A549 (cell line): ENCODE data around the gene ABCA2. TPM values are rescaled to one million over a fixed set of nuclear protein-coding genes. Genes with fewer than 3 reads are reported as not detected.

Experiments
- ATAC-seq, 2 experiments: fragments of 200-7000 bp in 1 of 2; fragments of >200 bp in 1 of 2; cut with Nextera tagmentation in 1 of 2; cut with Tn5 transposase in 1 of 2; 3 replicates each; pipeline versions ENCODE4 v1.8.0 to v1.9.1; 2018 to 2020; ENCODE audit warnings: mild to moderate bottlenecking in 1 of 2, moderate library complexity in 1 of 2
- CTCF ChIA-PET: fragments of 300-600 bp; sonication (Branson Sonifier 250); formaldehyde crosslinking; extraction: SDS; loops from one replicate; lab custom pipeline; 2021; ENCODE audit warnings: antibody characterized with exemption, inconsistent platforms; lab: Yijun Ruan, JAX
- POLR2A ChIA-PET: fragments of 350-600 bp; formaldehyde crosslinking; extraction: SDS; loops from one replicate; lab custom pipeline; 2021; ENCODE audit warnings: antibody characterized with exemption, inconsistent platforms; lab: Yijun Ruan, JAX
- DNase-seq, 2 experiments: peaks; one replicate each; pipeline versions ENCODE4 v3.0.0 to v3.0.0-alpha.2; 2011 to 2016; ENCODE audit warnings: low read depth in 1 of 2, low spot score in 1 of 2
- FAIRE-seq: peaks from 2 replicates; lab custom pipeline; 2011; peaks lifted over from hg19 to GRCh38; lab: Jason Lieb, UNC
- H3K27ac ChIP-seq, 2 experiments: fragments of >200 bp; sonication (Bioruptor Twin); formaldehyde crosslinking; 3 replicates each; pipeline ENCODE4 v1.5.1; 2016 to 2017
- H3K4me1 ChIP-seq: fragments of >200 bp; sonication (Bioruptor Twin); formaldehyde crosslinking; 3 replicates; pipeline ENCODE4 v1.6.1; 2016
- H3K4me2 ChIP-seq: fragments of >200 bp; sonication (Bioruptor Twin); formaldehyde crosslinking; 3 replicates; pipeline ENCODE4 v1.6.1; 2016
- H3K4me3 ChIP-seq: fragments of >200 bp; sonication (Bioruptor Twin); formaldehyde crosslinking; 3 replicates; pipeline ENCODE4 v1.5.1; 2016
- H3K9me3 ChIP-seq: fragments of >200 bp; sonication (Bioruptor Twin); formaldehyde crosslinking; 3 replicates; pipeline ENCODE4 v1.6.1; 2016
- CBX2 ChIP-seq: fragments of 200-600 bp; sonication (generic); IDR thresholded peaks from 2 replicates; pipeline ENCODE4 v1.6.1; 2016; ENCODE audit warnings: low read depth, mild to moderate bottlenecking, borderline replicate concordance
- CBX8 ChIP-seq: fragments of 200-600 bp; sonication (generic); IDR thresholded peaks from 2 replicates; pipeline ENCODE4 v1.6.1; 2016
- CEBPB ChIP-seq, 2 experiments: fragments of >200 bp in 1 of 2; sonication (Bioruptor Twin) in 1 of 2; formaldehyde crosslinking in 1 of 2; IDR thresholded peaks; 2 replicates each; pipeline ENCODE4 v1.6.1; 2012 to 2016
- CHD2 ChIP-seq: fragments of 150-350 bp; IDR thresholded peaks from 2 replicates; pipeline ENCODE4 v1.6.1; 2014; ENCODE audit warnings: low read length; ENCODE audit not compliant: partially characterized antibody
- EHF ChIP-seq: fragments of 250-450 bp; sonication (Bioruptor Pico); IDR thresholded peaks from 2 replicates; pipeline ENCODE4 v1.5.0; 2020; ENCODE audit warnings: mild to moderate bottlenecking
- ESRRA ChIP-seq: fragments of 150-350 bp; IDR thresholded peaks from 2 replicates; pipeline ENCODE4 v1.6.1; 2014; ENCODE audit warnings: mild to moderate bottlenecking, low read length, borderline replicate concordance
- GATA3 ChIP-seq: IDR thresholded peaks from 2 replicates; pipeline ENCODE4 v1.6.1; 2012; ENCODE audit warnings: borderline replicate concordance
- HEYL ChIP-seq: fragments of 250-450 bp; sonication (Bioruptor Pico); IDR thresholded peaks from 2 replicates; pipeline ENCODE4 v1.8.0; 2021; ENCODE audit warnings: mild to moderate bottlenecking, moderate library complexity
- HOXB13 ChIP-seq: fragments of 250-450 bp; sonication (Bioruptor Pico); IDR thresholded peaks from 2 replicates; pipeline ENCODE4 v1.5.0; 2020; ENCODE audit warnings: low read depth, mild to moderate bottlenecking, moderate library complexity
- JUN ChIP-seq, 2 experiments: fragments of >200 bp; sonication (Bioruptor Twin); formaldehyde crosslinking; IDR thresholded peaks; 2 replicates in 1 of 2; 3 replicates in 1 of 2; pipeline ENCODE4 v1.6.1; 2016 to 2017
- JUNB ChIP-seq: fragments of >200 bp; sonication (Bioruptor Twin); formaldehyde crosslinking; IDR thresholded peaks from 2 replicates; pipeline ENCODE4 v1.6.1; 2016
- KDM1A ChIP-seq: fragments of 200-600 bp; sonication (generic); IDR thresholded peaks from 2 replicates; pipeline ENCODE4 v1.6.1; 2016; ENCODE audit warnings: low read depth, mild to moderate bottlenecking
- KDM5A ChIP-seq: fragments of 200-600 bp; sonication (generic); IDR thresholded peaks from 2 replicates; pipeline ENCODE4 v1.6.1; 2016; ENCODE audit warnings: antibody characterized with exemption, mild to moderate bottlenecking
- MYC ChIP-seq: IDR thresholded peaks from 2 replicates; pipeline ENCODE4 v1.6.1; 2012; ENCODE audit warnings: mild to moderate bottlenecking, inconsistent platforms, low read length, improper control_type of control experiment, borderline replicate concordance
- NPAS2 ChIP-seq: fragments of 250-450 bp; sonication (Bioruptor Pico); IDR thresholded peaks from 2 replicates; pipeline ENCODE4 v1.8.0; 2022; ENCODE audit warnings: mild to moderate bottlenecking, moderate library complexity, borderline replicate concordance
- NR3C1 ChIP-seq: fragments of >200 bp; sonication (Bioruptor Twin); formaldehyde crosslinking; IDR thresholded peaks from 3 replicates; pipeline ENCODE4 v1.6.1; 2017
- RAD21 ChIP-seq, 2 experiments: fragments of >200 bp in 1 of 2; sonication (Bioruptor Twin) in 1 of 2; formaldehyde crosslinking in 1 of 2; IDR thresholded peaks in 1 of 2; conservative IDR thresholded peaks in 1 of 2; 2 replicates in 1 of 2; 3 replicates in 1 of 2; pipeline ENCODE4 v1.6.1; 2012 to 2018; ENCODE audit warnings: inconsistent platforms in 1 of 2
- RCOR1 ChIP-seq: fragments of 150-350 bp; IDR thresholded peaks from 2 replicates; pipeline ENCODE4 v1.6.1; 2014; ENCODE audit warnings: antibody characterized with exemption, low read length, low read depth
- RFX5 ChIP-seq: fragments of 450-650 bp; IDR thresholded peaks from 2 replicates; pipeline ENCODE4 v1.7.1; 2014; ENCODE audit warnings: antibody characterized with exemption, mild to moderate bottlenecking, moderate library complexity
- SREBF2 ChIP-seq: fragments of 450-650 bp; IDR thresholded peaks from 2 replicates; pipeline ENCODE4 v1.6.1; 2014; ENCODE audit warnings: mild to moderate bottlenecking, moderate library complexity
- TFCP2L1 ChIP-seq: fragments of 250-450 bp; sonication (Bioruptor Pico); IDR thresholded peaks from 2 replicates; pipeline ENCODE4 v1.5.0; 2021; ENCODE audit warnings: mild to moderate bottlenecking
- TP53 ChIP-seq: fragments of 250-450 bp; sonication (Bioruptor Pico); IDR thresholded peaks from 2 replicates; pipeline ENCODE4 v1.5.0; 2021; ENCODE audit warnings: mild to moderate bottlenecking, moderate library complexity
- ZNF302 ChIP-seq: fragments of 250-450 bp; sonication (Bioruptor Pico); IDR thresholded peaks from 2 replicates; pipeline ENCODE4 v1.9.0; 2021; ENCODE audit warnings: inconsistent platforms, mild to moderate bottlenecking, moderate library complexity
- WGBS: methylation state at CpG from one replicate; pipeline ENCODE4 v1.1.6; 2017; ENCODE audit errors: missing lambda C conversion rate; 5-methylcytosine and 5-hydroxymethylcytosine counted together
- polyA plus RNA-seq, 4 experiments: library from polyadenylated mRNA; depleted of rRNA in 3 of 4; stranded (reverse); fragments of >200 nt; fragmentation: RNase III in 1 of 4; extraction: RNeasy Plus Mini Kit Qiagen cat#74134 plus additional on column Dnase treatment in 1 of 4; gene quantifications; 2 replicates in 3 of 4; 3 replicates in 1 of 4; pipeline ENCODE4 v1.2.3, GENCODE V29; 2011 to 2017
- TF ChIP-seq, protein P1 (sequence below): fragments of >200 bp; sonication (Bioruptor Twin); formaldehyde crosslinking; IDR thresholded peaks from 3 replicates; pipeline ENCODE4 v1.5.1; 2016
- TF ChIP-seq, protein P2 (sequence below): fragments of 250-450 bp; sonication (Bioruptor Pico); IDR thresholded peaks from 2 replicates; pipeline ENCODE4 v1.5.0; 2020; ENCODE audit warnings: low read depth, mild to moderate bottlenecking, moderate library complexity
- TF ChIP-seq, protein P3 (sequence below): fragments of >200 bp; sonication (Bioruptor Twin); formaldehyde crosslinking; IDR thresholded peaks from 2 replicates; pipeline ENCODE4 v1.6.1; 2016
- TF ChIP-seq, protein P4 (sequence below): fragments of 450-650 bp; IDR thresholded peaks from 2 replicates; pipeline ENCODE4 v1.6.1; 2014; ENCODE audit warnings: antibody characterized with exemption
- TF ChIP-seq, protein P5 (sequence below): fragments of 150-350 bp; IDR thresholded peaks from 2 replicates; pipeline ENCODE4 v1.6.1; 2014; ENCODE audit warnings: low read depth, mild to moderate bottlenecking, low read length

ABCA2 gene
- polyA plus RNA-seq, 2 of the 4 experiments (the other 2 are of a cell fraction) = 8.3 to 24.7 TPM

DNA sequence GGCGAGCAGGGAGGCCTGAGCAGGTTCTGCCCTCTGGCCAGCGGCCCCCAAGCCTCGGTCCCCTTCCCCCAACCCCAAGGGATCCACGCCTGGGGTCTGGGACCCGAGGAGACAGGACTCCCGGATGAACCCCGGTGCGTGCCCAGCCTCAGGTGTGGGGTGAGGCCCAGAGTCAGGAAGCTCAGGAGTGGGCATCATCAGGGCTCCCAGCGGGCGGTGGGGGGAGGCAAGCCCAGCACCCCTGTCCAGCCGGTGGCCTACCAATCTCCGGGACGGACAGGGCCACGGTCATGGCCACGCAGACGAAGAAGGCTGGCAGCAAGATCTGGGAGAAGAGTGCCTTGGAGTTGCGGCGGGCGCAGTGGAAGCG lies 14.5 kb downstream of the ABCA2 start:
- TF ChIP-seq HEYL (CRISPR knock-in tag) = no peak
- TF ChIP-seq ESRRA = no peak
- TF ChIP-seq, protein P1, sequence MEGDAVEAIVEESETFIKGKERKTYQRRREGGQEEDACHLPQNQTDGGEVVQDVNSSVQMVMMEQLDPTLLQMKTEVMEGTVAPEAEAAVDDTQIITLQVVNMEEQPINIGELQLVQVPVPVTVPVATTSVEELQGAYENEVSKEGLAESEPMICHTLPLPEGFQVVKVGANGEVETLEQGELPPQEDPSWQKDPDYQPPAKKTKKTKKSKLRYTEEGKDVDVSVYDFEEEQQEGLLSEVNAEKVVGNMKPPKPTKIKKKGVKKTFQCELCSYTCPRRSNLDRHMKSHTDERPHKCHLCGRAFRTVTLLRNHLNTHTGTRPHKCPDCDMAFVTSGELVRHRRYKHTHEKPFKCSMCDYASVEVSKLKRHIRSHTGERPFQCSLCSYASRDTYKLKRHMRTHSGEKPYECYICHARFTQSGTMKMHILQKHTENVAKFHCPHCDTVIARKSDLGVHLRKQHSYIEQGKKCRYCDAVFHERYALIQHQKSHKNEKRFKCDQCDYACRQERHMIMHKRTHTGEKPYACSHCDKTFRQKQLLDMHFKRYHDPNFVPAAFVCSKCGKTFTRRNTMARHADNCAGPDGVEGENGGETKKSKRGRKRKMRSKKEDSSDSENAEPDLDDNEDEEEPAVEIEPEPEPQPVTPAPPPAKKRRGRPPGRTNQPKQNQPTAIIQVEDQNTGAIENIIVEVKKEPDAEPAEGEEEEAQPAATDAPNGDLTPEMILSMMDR = no peak
- no peak for TF ChIP-seq RFX5
- no peak for TF ChIP-seq CBX2
- TF ChIP-seq, protein P2, sequence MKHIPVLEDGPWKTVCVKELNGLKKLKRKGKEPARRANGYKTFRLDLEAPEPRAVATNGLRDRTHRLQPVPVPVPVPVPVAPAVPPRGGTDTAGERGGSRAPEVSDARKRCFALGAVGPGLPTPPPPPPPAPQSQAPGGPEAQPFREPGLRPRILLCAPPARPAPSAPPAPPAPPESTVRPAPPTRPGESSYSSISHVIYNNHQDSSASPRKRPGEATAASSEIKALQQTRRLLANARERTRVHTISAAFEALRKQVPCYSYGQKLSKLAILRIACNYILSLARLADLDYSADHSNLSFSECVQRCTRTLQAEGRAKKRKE (CRISPR knock-in tag) = no peak
- no peak for TF ChIP-seq KDM5A
- TF ChIP-seq RCOR1 = no peak
- no peak for TF ChIP-seq ZNF302 (CRISPR knock-in tag)
- no peak for TF ChIP-seq CBX8
- TF ChIP-seq NR3C1 = no peak
- no peak for TF ChIP-seq TFCP2L1 (CRISPR knock-in tag)
- no peak for TF ChIP-seq TP53 (CRISPR knock-in tag)
- no peak for TF ChIP-seq EHF (CRISPR knock-in tag)
- TF ChIP-seq NPAS2 (CRISPR knock-in tag) = no peak
- no peak for TF ChIP-seq CHD2
- no peak for TF ChIP-seq MYC
- TF ChIP-seq KDM1A = no peak
- ATAC-seq = no peak
- 95% methylated on average over 19 of the region's 20 CpGs for WGBS
- no peak for FAIRE-seq
- ChIA-PET CTCF (interaction anchor here (0.7 to 3.3 kb wide), 4 partner anchors 14 to 66 kb away, joined by 3 to 13 read pairs (median 8); no protein-coding TSS in a partner anchor), POLR2A (no interaction called here)
- Histone ChIP-seq H3K4me1 (no peaks in the 10 kb centered on the region), H3K4me2 (no peak overlapping the region), H3K27ac (no peak overlapping the region), H3K9me3 (no peaks in the 10 kb centered on the region), H3K4me3 (no peak overlapping the region)
- no peak for DNase-seq

DNA sequence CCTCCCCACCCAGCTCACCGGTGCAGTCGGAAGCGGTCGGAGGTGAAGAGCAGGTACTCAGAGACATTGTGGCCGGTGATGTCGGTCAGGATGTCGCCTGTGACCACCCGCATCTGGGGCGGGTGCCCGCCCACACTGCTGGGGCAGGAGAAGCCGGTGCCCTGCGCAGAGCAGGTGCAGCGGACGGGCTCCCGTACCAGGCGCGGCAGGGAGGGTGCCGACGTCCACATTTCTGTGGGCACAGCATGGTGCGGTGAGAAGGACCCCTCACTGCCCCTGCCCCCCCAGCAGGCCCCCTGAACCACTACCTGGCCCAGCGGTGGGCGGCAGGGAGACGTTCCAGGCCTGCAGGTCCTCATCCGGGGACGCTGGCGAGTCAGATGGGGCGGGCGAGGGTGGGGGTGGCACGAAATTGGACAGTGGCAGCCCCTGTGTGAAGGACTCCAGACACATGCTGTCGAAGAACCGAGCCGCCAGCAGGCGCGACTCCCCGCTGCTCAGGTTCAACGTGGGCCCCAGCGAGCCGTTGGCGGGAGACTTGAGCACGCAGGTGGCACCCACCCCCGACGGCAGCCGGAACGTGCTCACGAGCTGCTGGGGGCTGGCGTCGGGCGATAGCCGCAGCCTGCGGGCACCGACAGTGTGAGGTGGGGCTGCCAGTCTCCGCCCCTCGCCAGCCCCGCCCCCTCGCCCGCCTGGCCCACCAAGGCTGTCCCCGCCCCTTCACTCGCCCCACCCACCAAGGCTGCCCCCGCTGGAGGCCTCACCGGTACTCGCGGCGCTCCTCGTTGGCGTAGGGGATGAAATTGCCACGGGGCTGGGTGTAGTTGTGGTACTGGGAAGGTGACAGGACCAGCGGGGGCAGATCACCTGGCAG lies 15.1 kb downstream of the ABCA2 start:
- no peaks in the 10 kb centered on the region for H3K4me1 ChIP-seq
- TF ChIP-seq CEBPB (IDR thresholded peaks at IDR 0.05) (no peak), TP53 (CRISPR knock-in tag) (no peak)
- ChIA-PET POLR2A (no interaction called here), CTCF (interaction anchor here (1.3 to 3.3 kb wide), 3 partner anchors 17 to 65 kb away, joined by 4 to 13 read pairs (median 12); no protein-coding TSS in a partner anchor)
- DNase-seq (no peak), ATAC-seq (0 out of 6 replicates have a peak, but pooled peaks of 1 of the 2 experiments have one; percentile 9), FAIRE-seq (no peak)
- no peak overlapping the region for H3K27ac ChIP-seq
- no peak overlapping the region for H3K4me2 ChIP-seq
- 94% methylated on average over 29 of the region's 67 CpGs for WGBS
- H3K4me3 ChIP-seq = no peak overlapping the region
- no peaks in the 10 kb centered on the region for H3K9me3 ChIP-seq

DNA sequence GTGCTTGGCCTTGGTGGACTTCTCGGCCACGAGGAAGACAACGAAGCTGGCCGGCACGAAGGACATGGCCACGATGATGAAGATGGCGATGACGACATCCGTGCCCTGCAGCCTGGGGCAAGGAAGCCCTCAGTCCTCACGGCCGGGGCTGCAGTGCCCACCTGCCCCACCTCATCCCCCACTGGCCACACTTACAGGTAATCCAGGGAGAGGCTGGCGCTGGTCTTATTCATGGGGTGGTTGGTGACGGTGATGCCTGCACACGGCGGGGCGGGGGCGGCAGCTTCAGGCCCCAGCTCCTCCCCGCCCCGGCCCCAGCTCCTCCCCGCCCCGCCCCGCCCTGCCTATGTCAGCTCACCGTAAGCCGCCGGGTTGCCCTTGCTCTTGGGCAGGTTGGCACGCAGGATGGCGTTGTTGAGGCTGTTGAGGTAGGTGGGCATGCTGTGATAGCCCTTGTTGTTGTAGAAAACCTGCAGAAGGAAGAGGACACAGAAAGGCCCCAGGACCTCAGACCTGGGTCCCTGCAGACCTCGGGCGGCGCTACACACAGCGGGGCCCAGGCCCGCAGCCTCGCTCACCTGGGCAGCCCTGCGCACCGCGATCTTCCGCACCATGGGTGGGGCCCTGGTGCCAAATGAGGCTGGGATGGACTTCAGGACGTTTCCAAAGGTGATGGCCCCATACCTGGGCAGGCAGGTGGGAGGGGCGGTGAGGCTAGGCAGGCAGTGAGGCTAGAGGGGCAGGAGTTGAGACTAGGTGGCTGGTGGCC lies 15.9 kb downstream of the ABCA2 start:
- no peaks in the 10 kb centered on the region for H3K9me3 ChIP-seq
- ChIA-PET POLR2A (no interaction called here), CTCF (interaction anchor here (1.1 to 3.3 kb wide), 5 partner anchors 10 to 23 kb away, joined by 3 to 13 read pairs (median 5); no protein-coding TSS in a partner anchor)
- peaks cover 4% of the 10 kb centered on the region; the same call in 2 of the 3 replicates for H3K4me1 ChIP-seq
- DNase-seq (no peak), ATAC-seq (no peak), FAIRE-seq (no peak)
- WGBS = 91% methylated on average over 23 of the region's 39 CpGs
- no peak overlapping the region for H3K4me2 ChIP-seq
- H3K4me3 ChIP-seq = no peak overlapping the region
- no peak overlapping the region for H3K27ac ChIP-seq
- TF ChIP-seq, protein P3, sequence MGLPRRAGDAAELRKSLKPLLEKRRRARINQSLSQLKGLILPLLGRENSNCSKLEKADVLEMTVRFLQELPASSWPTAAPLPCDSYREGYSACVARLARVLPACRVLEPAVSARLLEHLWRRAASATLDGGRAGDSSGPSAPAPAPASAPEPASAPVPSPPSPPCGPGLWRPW = no peak
- TF ChIP-seq HOXB13 (CRISPR knock-in tag) = no peak
- TF ChIP-seq, protein P4, sequence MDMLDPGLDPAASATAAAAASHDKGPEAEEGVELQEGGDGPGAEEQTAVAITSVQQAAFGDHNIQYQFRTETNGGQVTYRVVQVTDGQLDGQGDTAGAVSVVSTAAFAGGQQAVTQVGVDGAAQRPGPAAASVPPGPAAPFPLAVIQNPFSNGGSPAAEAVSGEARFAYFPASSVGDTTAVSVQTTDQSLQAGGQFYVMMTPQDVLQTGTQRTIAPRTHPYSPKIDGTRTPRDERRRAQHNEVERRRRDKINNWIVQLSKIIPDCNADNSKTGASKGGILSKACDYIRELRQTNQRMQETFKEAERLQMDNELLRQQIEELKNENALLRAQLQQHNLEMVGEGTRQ = no peak
- TF ChIP-seq JUN (IDR thresholded peaks at IDR 0.05) = no peak
- TF ChIP-seq GATA3 = no peak
- TF ChIP-seq RFX5 = no peak
- TF ChIP-seq CBX2 = no peak
- TF ChIP-seq, protein P5, sequence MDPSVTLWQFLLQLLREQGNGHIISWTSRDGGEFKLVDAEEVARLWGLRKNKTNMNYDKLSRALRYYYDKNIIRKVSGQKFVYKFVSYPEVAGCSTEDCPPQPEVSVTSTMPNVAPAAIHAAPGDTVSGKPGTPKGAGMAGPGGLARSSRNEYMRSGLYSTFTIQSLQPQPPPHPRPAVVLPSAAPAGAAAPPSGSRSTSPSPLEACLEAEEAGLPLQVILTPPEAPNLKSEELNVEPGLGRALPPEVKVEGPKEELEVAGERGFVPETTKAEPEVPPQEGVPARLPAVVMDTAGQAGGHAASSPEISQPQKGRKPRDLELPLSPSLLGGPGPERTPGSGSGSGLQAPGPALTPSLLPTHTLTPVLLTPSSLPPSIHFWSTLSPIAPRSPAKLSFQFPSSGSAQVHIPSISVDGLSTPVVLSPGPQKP = no peak
- no peak for TF ChIP-seq SREBF2
- TF ChIP-seq JUNB = no peak
- TF ChIP-seq RAD21 (conservative IDR thresholded peaks at IDR 0.05 in 1 of 2, IDR thresholded peaks at IDR 0.05 in 1 of 2) = no peak
- no peak for TF ChIP-seq TFCP2L1 (CRISPR knock-in tag)
- TF ChIP-seq KDM1A = no peak
